WTC11 (cell line): ENCODE measurements around the gene KCNJ14. TPM values are rescaled to one million over a fixed set of nuclear protein-coding genes. Genes with fewer than 3 reads are reported as not detected.

Experiments used
- ATAC-seq: fragments of 200-7000 bp; cut with Tn5 transposase; 2 replicates; pipeline ENCODE4 v1.10.0; 2021; ENCODE audit warnings: mild to moderate bottlenecking, moderate library complexity
- CTCF ChIA-PET: fragments of 300-600 bp; sonication (Branson Sonifier 250); formaldehyde crosslinking; loops from one replicate; lab custom pipeline; 2021; ENCODE audit warnings: antibody characterized with exemption; lab: Charles Lee
- POLR2A ChIA-PET: fragments of 350-600 bp; sonication (Branson Sonifier 250); formaldehyde crosslinking; loops from one replicate; lab custom pipeline; 2021; ENCODE audit warnings: antibody characterized with exemption; lab: Charles Lee
- DNase-seq: peaks from one replicate; pipeline ENCODE4 v3.0.0; 2021; ENCODE audit warnings: low spot score
- H3K27ac Mint-ChIP-seq: 2 replicates; pipeline ENCODE4 v1.8.0; 2021; ENCODE audit warnings: mixed read lengths
- H3K27me3 Mint-ChIP-seq: 2 replicates; pipeline ENCODE4 v1.8.0; 2021; ENCODE audit warnings: low read depth, mild to moderate bottlenecking, moderate library complexity, mixed read lengths
- H3K36me3 Mint-ChIP-seq: 2 replicates; pipeline ENCODE4 v1.8.0; 2021; ENCODE audit warnings: mixed read lengths
- H3K4me1 Mint-ChIP-seq: 2 replicates; pipeline ENCODE4 v1.8.0; 2022; ENCODE audit warnings: mixed read lengths
- H3K4me3 Mint-ChIP-seq: 2 replicates; pipeline ENCODE4 v1.8.0; 2021; ENCODE audit warnings: mild to moderate bottlenecking, moderate library complexity, mixed read lengths
- H3K9me3 Mint-ChIP-seq: 2 replicates; pipeline ENCODE4 v1.8.0; 2021; ENCODE audit warnings: mixed read lengths
- ARID4B ChIP-seq: sonication (generic); formaldehyde crosslinking; IDR thresholded peaks from 2 replicates; pipeline ENCODE4 v1.8.0; 2023; ENCODE audit warnings: missing genetic modification reagents, mild to moderate bottlenecking, borderline replicate concordance
- ATF1 ChIP-seq: sonication (generic); formaldehyde crosslinking; IDR thresholded peaks from 2 replicates; pipeline ENCODE4 v1.8.1; 2023; ENCODE audit warnings: mild to moderate bottlenecking, moderate library complexity, missing genetic modification reagents
- ERG ChIP-seq: fragments of 250-450 bp; sonication (Bioruptor Pico); IDR thresholded peaks from 2 replicates; pipeline ENCODE4 v1.8.0; 2021; ENCODE audit warnings: mild to moderate bottlenecking
- HMGA2 ChIP-seq: fragments of 250-450 bp; sonication (Bioruptor Pico); IDR thresholded peaks from 2 replicates; pipeline ENCODE4 v1.4.0; 2021; ENCODE audit warnings: mild to moderate bottlenecking, moderate library complexity
- HMGXB4 ChIP-seq: sonication (generic); formaldehyde crosslinking; IDR thresholded peaks from 2 replicates; pipeline ENCODE4 v1.8.1; 2023; ENCODE audit warnings: mild to moderate bottlenecking, moderate library complexity, missing genetic modification reagents
- JAZF1 ChIP-seq: fragments of 250-450 bp; sonication (Bioruptor Pico); IDR thresholded peaks from 2 replicates; pipeline ENCODE4 v1.9.0; 2021; ENCODE audit warnings: moderate library complexity, mild to moderate bottlenecking, inconsistent platforms
- JUN ChIP-seq: sonication (generic); formaldehyde crosslinking; IDR thresholded peaks from 2 replicates; pipeline ENCODE4 v1.8.0; 2023; ENCODE audit warnings: mild to moderate bottlenecking, missing genetic modification reagents
- NFYB ChIP-seq: sonication (generic); formaldehyde crosslinking; conservative IDR thresholded peaks from 2 replicates; pipeline ENCODE4 v1.8.0; 2022; ENCODE audit warnings: low read depth, missing genetic modification reagents
- PREB ChIP-seq: sonication (generic); formaldehyde crosslinking; IDR thresholded peaks from 2 replicates; pipeline ENCODE4 v1.8.1; 2022; ENCODE audit warnings: mild to moderate bottlenecking, missing genetic modification reagents, moderate library complexity, borderline replicate concordance
- RELA ChIP-seq: sonication (generic); formaldehyde crosslinking; IDR thresholded peaks from 2 replicates; pipeline ENCODE4 v1.8.1; 2022; ENCODE audit warnings: missing genetic modification reagents, mild to moderate bottlenecking, borderline replicate concordance
- SMAD4 ChIP-seq: sonication (generic); formaldehyde crosslinking; IDR thresholded peaks from 2 replicates; pipeline ENCODE4 v1.8.0; 2022; ENCODE audit warnings: mild to moderate bottlenecking, missing genetic modification reagents
- SOX15 ChIP-seq: fragments of 250-450 bp; sonication (Bioruptor Pico); IDR thresholded peaks from 2 replicates; pipeline ENCODE4 v1.9.0; 2021; ENCODE audit warnings: mild to moderate bottlenecking
- SP1 ChIP-seq: sonication (generic); formaldehyde crosslinking; conservative IDR thresholded peaks from 2 replicates; pipeline ENCODE4 v1.8.1; 2022; ENCODE audit warnings: missing genetic modification reagents
- TP53 ChIP-seq: sonication (generic); formaldehyde crosslinking; IDR thresholded peaks from 2 replicates; pipeline ENCODE4 v1.8.1; 2023; ENCODE audit warnings: mild to moderate bottlenecking, missing genetic modification reagents
- ZNF219 ChIP-seq: sonication (generic); formaldehyde crosslinking; IDR thresholded peaks from 2 replicates; pipeline ENCODE4 v1.8.0; 2023; ENCODE audit warnings: missing genetic modification reagents, mild to moderate bottlenecking, borderline replicate concordance
- ZNF281 ChIP-seq: sonication (generic); formaldehyde crosslinking; IDR thresholded peaks from 2 replicates; pipeline ENCODE4 v1.8.0; 2023; ENCODE audit warnings: mild to moderate bottlenecking, missing genetic modification reagents
- ZNF317 ChIP-seq: sonication (generic); formaldehyde crosslinking; IDR thresholded peaks from 2 replicates; pipeline ENCODE4 v1.8.1; 2023; ENCODE audit warnings: low read depth, mild to moderate bottlenecking, moderate library complexity, missing genetic modification reagents, borderline replicate concordance
- ZNF416 ChIP-seq: fragments of 250-450 bp; sonication (Bioruptor Pico); IDR thresholded peaks from 2 replicates; pipeline ENCODE4 v1.9.0; 2021; ENCODE audit warnings: mild to moderate bottlenecking, inconsistent platforms
- ZNF423 ChIP-seq: fragments of 250-450 bp; sonication (Bioruptor Pico); IDR thresholded peaks from 2 replicates; pipeline ENCODE4 v2.1.2; 2022; ENCODE audit warnings: mild to moderate bottlenecking, moderate library complexity
- ZNF512 ChIP-seq: sonication (generic); formaldehyde crosslinking; IDR thresholded peaks from 2 replicates; pipeline ENCODE4 v1.8.1; 2022; ENCODE audit warnings: missing genetic modification reagents, borderline replicate concordance
- total RNA-seq: library from RNA; stranded (reverse); gene quantifications from 3 replicates; pipeline ENCODE4 v1.2.3, GENCODE V29; 2021

Gene KCNJ14
- total RNA-seq, 1 experiment from 2014 or later, result 1.4 TPM

GRCh38 chr19:48498595-48499311 is 43.4 kb downstream of the KCNJ14 start:
- ATAC-seq (no peak), DNase-seq (no peak)
- Mint-ChIP-seq H3K27ac (no peak overlapping the region), H3K4me1 (peaks cover 21% of the 10 kb centered on the region), H3K4me3 (no peak overlapping the region), H3K9me3 (no peaks in the 10 kb centered on the region), H3K36me3 (no peaks in the 10 kb centered on the region), H3K27me3 (peaks cover 25% of the 10 kb centered on the region)
- ChIA-PET POLR2A (no interaction called here), CTCF (no interaction called here)
- TF ChIP-seq ERG, result no peak

GRCh38 chr19:48499316-48500090 is 44.1 kb downstream of the KCNJ14 start:
- H3K27me3 Mint-ChIP-seq, result peaks cover 21% of the 10 kb centered on the region
- no peaks in the 10 kb centered on the region for H3K9me3 Mint-ChIP-seq
- POLR2A ChIA-PET, result no interaction called here
- DNase-seq, result no peak
- no peak for ATAC-seq
- H3K36me3 Mint-ChIP-seq, result no peaks in the 10 kb centered on the region
- H3K4me1 Mint-ChIP-seq, result peaks cover 19% of the 10 kb centered on the region
- TF ChIP-seq ZNF317 (CRISPR knock-in tag), result no peak
- TF ChIP-seq ZNF423 (CRISPR knock-in tag), result no peak
- TF ChIP-seq HMGXB4 (CRISPR knock-in tag), result no peak
- no peak for TF ChIP-seq SMAD4 (CRISPR knock-in tag)
- TF ChIP-seq PREB (CRISPR knock-in tag), result no peak
- TF ChIP-seq RELA, result no peak
- TF ChIP-seq SP1 (CRISPR knock-in tag), result no peak
- TF ChIP-seq ARID4B (CRISPR knock-in tag), result no peak
- no peak for TF ChIP-seq ZNF512
- TF ChIP-seq SOX15 (CRISPR knock-in tag), result no peak
- TF ChIP-seq ZNF219 (CRISPR knock-in tag), result no peak
- TF ChIP-seq HMGA2 (CRISPR knock-in tag), result no peak
- TF ChIP-seq ZNF281, result no peak
- no peak for TF ChIP-seq TP53
- TF ChIP-seq ATF1, result no peak
- no peak for TF ChIP-seq ZNF416 (CRISPR knock-in tag)
- TF ChIP-seq NFYB (CRISPR knock-in tag), result no peak
- TF ChIP-seq JAZF1 (CRISPR knock-in tag), result no peak
- no peak for TF ChIP-seq JUN (CRISPR knock-in tag)
- no peak overlapping the region for H3K4me3 Mint-ChIP-seq
- H3K27ac Mint-ChIP-seq, result no peak overlapping the region
- CTCF ChIA-PET, result interaction anchor here (2.1 kb wide), 1 partner anchor 85 kb away, joined by 9 read pairs; no protein-coding TSS in a partner anchor
